GM18526 (cell line): Measurements from ENCODE around the gene PAQR7.

ENCODE experiments used
- POLR2A ChIP-seq: IDR thresholded peaks from 3 replicates; pipeline ENCODE4 v1.6.1; 2011; ENCODE audit not compliant: insufficient read length; ENCODE audit errors: extremely low read depth

The PAQR7 gene

GRCh38 chr1:25906644-25907300, 31.3 kb upstream of the PAQR7 start:
- TF ChIP-seq POLR2A = no peak

GRCh38 chr1:25905680-25906643, 30.5 kb upstream of the PAQR7 start, which contains the start of gene STMN1:
STMN1 (minus strand) TSS chr1:25906419; CDS start chr1:25904676, 1,743 bp downstream.
- peak; percentile 96 for TF ChIP-seq POLR2A

- TF ChIP-seq POLR2A = no peak
Measured at GRCh38 chr1:25904943-25905679, 29.6 kb upstream of the PAQR7 start.

GRCh38 chr1:25903986-25904385, 28.5 kb upstream of the PAQR7 start:
- TF ChIP-seq POLR2A = no peak

GRCh38 chr1:25902462-25902861, 27.0 kb upstream of the PAQR7 start:
- no peak for TF ChIP-seq POLR2A

- TF ChIP-seq POLR2A = no peak
Measured at GRCh38 chr1:25900219-25900618, 24.7 kb upstream of the PAQR7 start.

GRCh38 chr1:25899792-25900191, 24.3 kb upstream of the PAQR7 start:
- no peak for TF ChIP-seq POLR2A

- no peak for TF ChIP-seq POLR2A
Measured at GRCh38 chr1:25898223-25899015, 22.9 kb upstream of the PAQR7 start.

- no peak for TF ChIP-seq POLR2A
Measured at GRCh38 chr1:25897754-25898153, 22.2 kb upstream of the PAQR7 start.

- no peak for TF ChIP-seq POLR2A
Measured at GRCh38 chr1:25896266-25896665, 20.8 kb upstream of the PAQR7 start.

GRCh38 chr1:25895365-25895990, 20.0 kb upstream of the PAQR7 start:
- TF ChIP-seq POLR2A = no peak

- no peak for TF ChIP-seq POLR2A
Measured at GRCh38 chr1:25893116-25893515, 17.6 kb upstream of the PAQR7 start.

- no peak for TF ChIP-seq POLR2A
Measured at GRCh38 chr1:25891606-25892005, 16.1 kb upstream of the PAQR7 start.

GRCh38 chr1:25890239-25891034, 14.9 kb upstream of the PAQR7 start:
- TF ChIP-seq POLR2A = no peak

- TF ChIP-seq POLR2A = no peak
Measured at GRCh38 chr1:25889470-25889869, 14.0 kb upstream of the PAQR7 start.
